Neural progenitor cell (in vitro differentiated cells): Measurements from ENCODE around the gene TRRAP.
"Not testable (repeated sequence)": the region's sequence is repeated elsewhere in the genome, so short reads cannot be mapped to it uniquely, and the experiment has no call there.

Experiments
- EZH2 ChIP-seq: fragments of 200-600 bp; sonication (generic); IDR thresholded peaks from 2 replicates; pipeline ENCODE4 v1.6.1; 2017; ENCODE audit warnings: antibody characterized with exemption, mild to moderate bottlenecking, moderate library complexity
- EZH2phosphoT487 ChIP-seq: fragments of 200-600 bp; sonication (generic); IDR thresholded peaks from 2 replicates; pipeline ENCODE4 v1.6.1; 2017; ENCODE audit warnings: antibody characterized with exemption
- TF ChIP-seq, protein P1 (sequence below): fragments of 200-600 bp; sonication (generic); IDR thresholded peaks from 2 replicates; pipeline ENCODE4 v1.5.1; 2017; ENCODE audit warnings: antibody characterized with exemption, mild to moderate bottlenecking

DNA sequence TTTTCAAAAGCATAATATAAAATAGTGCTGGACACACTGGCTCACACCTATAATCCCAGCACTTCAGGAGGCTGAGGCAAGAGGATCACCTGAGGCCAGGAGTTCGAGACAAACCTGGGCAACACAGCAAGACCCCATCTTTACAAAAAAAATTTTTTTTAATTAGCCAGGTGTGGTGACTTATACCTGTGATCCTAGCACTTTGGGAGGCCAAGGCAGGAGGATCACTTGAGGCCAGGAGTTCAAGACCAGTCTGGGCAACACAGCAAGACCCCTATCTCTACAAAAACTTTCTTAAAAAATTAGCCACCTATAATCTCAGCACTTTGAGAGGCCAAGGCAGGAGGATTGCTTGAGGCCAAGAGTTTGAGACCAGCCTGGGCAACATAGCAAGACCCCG, 35.8 kb upstream of the TRRAP start:
- TF ChIP-seq EZH2, EZH2phosphoT487: not testable (repeated sequence)
- TF ChIP-seq, protein P1, sequence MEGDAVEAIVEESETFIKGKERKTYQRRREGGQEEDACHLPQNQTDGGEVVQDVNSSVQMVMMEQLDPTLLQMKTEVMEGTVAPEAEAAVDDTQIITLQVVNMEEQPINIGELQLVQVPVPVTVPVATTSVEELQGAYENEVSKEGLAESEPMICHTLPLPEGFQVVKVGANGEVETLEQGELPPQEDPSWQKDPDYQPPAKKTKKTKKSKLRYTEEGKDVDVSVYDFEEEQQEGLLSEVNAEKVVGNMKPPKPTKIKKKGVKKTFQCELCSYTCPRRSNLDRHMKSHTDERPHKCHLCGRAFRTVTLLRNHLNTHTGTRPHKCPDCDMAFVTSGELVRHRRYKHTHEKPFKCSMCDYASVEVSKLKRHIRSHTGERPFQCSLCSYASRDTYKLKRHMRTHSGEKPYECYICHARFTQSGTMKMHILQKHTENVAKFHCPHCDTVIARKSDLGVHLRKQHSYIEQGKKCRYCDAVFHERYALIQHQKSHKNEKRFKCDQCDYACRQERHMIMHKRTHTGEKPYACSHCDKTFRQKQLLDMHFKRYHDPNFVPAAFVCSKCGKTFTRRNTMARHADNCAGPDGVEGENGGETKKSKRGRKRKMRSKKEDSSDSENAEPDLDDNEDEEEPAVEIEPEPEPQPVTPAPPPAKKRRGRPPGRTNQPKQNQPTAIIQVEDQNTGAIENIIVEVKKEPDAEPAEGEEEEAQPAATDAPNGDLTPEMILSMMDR, result not testable (repeated sequence)
